H1 (cell line): Measurements from ENCODE around the gene RNF152.

Source experiments
- RNF2 ChIP-seq: fragments of 200-900, 300-1000 bp; sonication (generic); IDR thresholded peaks from 2 replicates; pipeline ENCODE4 v1.7.1; 2016; ENCODE audit warnings: borderline replicate concordance, low read depth, mild to moderate bottlenecking, antibody characterized with exemption, low read length; ENCODE audit not compliant: poor library complexity, severe bottlenecking; ENCODE audit errors: missing control alignments
- RXRA ChIP-seq: IDR thresholded peaks from 2 replicates; pipeline ENCODE4 v1.6.1; 2011; ENCODE audit warnings: low read depth, mild to moderate bottlenecking, low read length, moderate library complexity; ENCODE audit not compliant: insufficient read depth
- SIX5 ChIP-seq: IDR thresholded peaks from 2 replicates; pipeline ENCODE4 v1.6.1; 2011; ENCODE audit warnings: mild to moderate bottlenecking, low read depth, low read length
- TBP ChIP-seq: IDR thresholded peaks from 2 replicates; pipeline ENCODE4 v1.6.1; 2011; ENCODE audit warnings: low read depth, low read length, improper control_type of control experiment
- YY1 ChIP-seq: IDR thresholded peaks from 2 replicates; pipeline ENCODE4 v1.6.1; 2011; ENCODE audit warnings: low read depth, mild to moderate bottlenecking, low read length
- TF ChIP-seq, protein P1 (sequence below), 3 experiments: IDR thresholded peaks; 1 replicate in 2 of 3; 2 replicates in 1 of 3; pipeline versions ENCODE4 v1.5.1 to v1.6.1; 2011; ENCODE audit warnings: low read length in 3 of 3, mild to moderate bottlenecking in 3 of 3, inconsistent platforms in 2 of 3, low read depth in 1 of 3, moderate library complexity in 1 of 3; ENCODE audit not compliant: insufficient read depth in 1 of 3; ENCODE audit errors: control extremely low read depth in 1 of 3
- TF ChIP-seq, protein P2 (sequence below): IDR thresholded peaks from 2 replicates; pipeline ENCODE4 v1.6.1; 2011; ENCODE audit warnings: low read depth, mild to moderate bottlenecking, low read length; ENCODE audit not compliant: insufficient read depth

DNA sequence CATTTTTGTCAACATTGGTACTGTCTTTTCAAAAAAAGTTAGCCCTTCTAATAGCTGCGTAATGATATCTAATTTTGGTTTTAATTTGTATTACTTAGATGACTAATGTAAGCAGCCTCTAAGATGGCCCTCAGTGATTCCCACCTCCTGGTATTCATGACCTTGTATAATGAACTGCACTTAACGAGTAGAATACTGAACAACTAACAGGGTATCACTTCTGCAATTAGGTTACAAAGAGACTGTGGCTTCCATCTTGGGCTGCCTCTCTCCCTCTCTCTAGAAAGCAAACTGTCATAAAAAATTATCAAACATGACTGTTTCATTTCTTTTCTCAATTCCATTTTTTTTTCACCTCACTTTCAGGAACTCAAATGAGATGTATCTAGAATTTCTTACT is 120.9 kb downstream of the RNF152 start:
- TF ChIP-seq SIX5 = no peak
- no peak for TF ChIP-seq YY1
- TF ChIP-seq, protein P1, sequence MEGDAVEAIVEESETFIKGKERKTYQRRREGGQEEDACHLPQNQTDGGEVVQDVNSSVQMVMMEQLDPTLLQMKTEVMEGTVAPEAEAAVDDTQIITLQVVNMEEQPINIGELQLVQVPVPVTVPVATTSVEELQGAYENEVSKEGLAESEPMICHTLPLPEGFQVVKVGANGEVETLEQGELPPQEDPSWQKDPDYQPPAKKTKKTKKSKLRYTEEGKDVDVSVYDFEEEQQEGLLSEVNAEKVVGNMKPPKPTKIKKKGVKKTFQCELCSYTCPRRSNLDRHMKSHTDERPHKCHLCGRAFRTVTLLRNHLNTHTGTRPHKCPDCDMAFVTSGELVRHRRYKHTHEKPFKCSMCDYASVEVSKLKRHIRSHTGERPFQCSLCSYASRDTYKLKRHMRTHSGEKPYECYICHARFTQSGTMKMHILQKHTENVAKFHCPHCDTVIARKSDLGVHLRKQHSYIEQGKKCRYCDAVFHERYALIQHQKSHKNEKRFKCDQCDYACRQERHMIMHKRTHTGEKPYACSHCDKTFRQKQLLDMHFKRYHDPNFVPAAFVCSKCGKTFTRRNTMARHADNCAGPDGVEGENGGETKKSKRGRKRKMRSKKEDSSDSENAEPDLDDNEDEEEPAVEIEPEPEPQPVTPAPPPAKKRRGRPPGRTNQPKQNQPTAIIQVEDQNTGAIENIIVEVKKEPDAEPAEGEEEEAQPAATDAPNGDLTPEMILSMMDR (IDR thresholded peaks at IDR 0.05; ENCODE audit: control extremely low read depth in 1 of 3, insufficient read depth in 1 of 3, low read depth in 1 of 3, low read length in 3 of 3) = no peak
- TF ChIP-seq TBP = no peak
- TF ChIP-seq, protein P2, sequence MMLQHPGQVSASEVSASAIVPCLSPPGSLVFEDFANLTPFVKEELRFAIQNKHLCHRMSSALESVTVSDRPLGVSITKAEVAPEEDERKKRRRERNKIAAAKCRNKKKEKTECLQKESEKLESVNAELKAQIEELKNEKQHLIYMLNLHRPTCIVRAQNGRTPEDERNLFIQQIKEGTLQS = no peak
- no peak for TF ChIP-seq RXRA
- no peak for TF ChIP-seq RNF2
